Tibial nerve (tissue), 4 donors: Measurements from ENCODE around the gene CEBPG.

Source experiments
- CTCF ChIP-seq, 5 experiments: fragments of 200-600 bp in 3 of 5; fragments of 450-650 bp in 2 of 5; sonication (generic) in 3 of 5; IDR thresholded peaks; one replicate each; pipeline ENCODE4 v1.5.1; 2016 to 2019; ENCODE audit warnings: antibody characterized with exemption in 5 of 5, mild to moderate bottlenecking in 3 of 5, moderate library complexity in 2 of 5
- EP300 ChIP-seq, 2 donors: sonication (generic); formaldehyde crosslinking; IDR thresholded peaks; one replicate each; pipeline ENCODE4 v1.6.1; 2017; ENCODE audit warnings: antibody characterized with exemption in 2 of 2, mild to moderate bottlenecking in 1 of 2
- POLR2A ChIP-seq, 2 donors: fragments of 450-650 bp; IDR thresholded peaks; one replicate each; pipeline ENCODE4 v1.6.1; 2017; ENCODE audit warnings: antibody characterized with exemption in 2 of 2, mild to moderate bottlenecking in 2 of 2, moderate library complexity in 2 of 2

- no peak for TF ChIP-seq CTCF (IDR thresholded peaks at IDR 0.05)
- no peak for TF ChIP-seq POLR2A (IDR thresholded peaks at IDR 0.05)
- no peak for TF ChIP-seq EP300 (IDR thresholded peaks at IDR 0.05)
Measured at GRCh38 chr19:33408116-33408515, 34.6 kb downstream of the CEBPG start.
